NCI-H2107 (cell line): ENCODE data around the gene PLXNB3.
A peak's percentile ranks its signal among the peaks of the same experiment; 100 is the strongest.
"Not testable (repeated sequence)": the region's sequence is repeated elsewhere in the genome, so short reads cannot be mapped to it uniquely, and the experiment has no call there.

ENCODE experiments used
- DNase-seq: peaks from one replicate; lab custom pipeline; 2025; lab: John Stamatoyannopoulos, UW

The PLXNB3 gene

DNA sequence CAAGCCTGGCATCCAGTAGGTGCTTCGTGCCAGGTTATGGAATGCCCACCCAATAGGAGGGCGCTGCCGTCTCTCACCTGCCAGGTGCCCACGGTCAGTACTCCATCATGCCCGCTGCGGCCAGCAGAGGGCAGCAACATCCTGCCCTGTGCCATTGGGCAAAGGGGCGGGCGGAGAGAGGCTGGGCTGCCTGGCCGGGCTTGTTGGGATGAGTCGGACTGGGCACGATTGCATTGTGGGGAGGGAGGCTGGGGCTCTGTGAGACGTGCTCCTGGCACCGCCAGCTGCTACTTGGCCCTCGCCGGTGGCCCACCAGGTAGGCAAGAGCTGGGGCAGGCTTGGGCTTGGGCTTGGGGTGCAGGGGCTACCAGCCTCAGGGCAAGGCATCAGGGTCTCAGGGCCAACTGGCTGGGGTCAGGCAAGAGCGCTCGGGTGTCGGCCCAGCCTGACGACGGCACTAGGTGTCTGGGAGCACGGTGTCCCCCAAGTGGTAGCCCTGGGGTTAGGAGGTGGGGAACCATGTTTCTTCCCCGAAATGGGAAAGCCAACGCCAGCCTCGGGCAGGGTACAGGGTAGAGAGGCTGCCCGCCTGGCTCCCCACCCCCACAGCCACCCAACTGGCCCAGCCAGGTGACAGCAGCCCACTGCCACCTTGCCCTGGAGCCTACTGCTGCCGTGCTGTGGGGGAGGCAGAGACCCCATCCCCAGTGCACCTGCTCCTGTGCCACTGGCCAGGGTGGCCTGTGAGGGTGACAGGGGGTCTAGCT is at the start of gene PLXNB3:
TSS of gene PLXNB3 (plus strand) at position 261 of the 767 bp plus-strand sequence. CDS start 1,287 bp downstream, outside the sequence.
- DNase-seq = peak; percentile 81

DNA sequence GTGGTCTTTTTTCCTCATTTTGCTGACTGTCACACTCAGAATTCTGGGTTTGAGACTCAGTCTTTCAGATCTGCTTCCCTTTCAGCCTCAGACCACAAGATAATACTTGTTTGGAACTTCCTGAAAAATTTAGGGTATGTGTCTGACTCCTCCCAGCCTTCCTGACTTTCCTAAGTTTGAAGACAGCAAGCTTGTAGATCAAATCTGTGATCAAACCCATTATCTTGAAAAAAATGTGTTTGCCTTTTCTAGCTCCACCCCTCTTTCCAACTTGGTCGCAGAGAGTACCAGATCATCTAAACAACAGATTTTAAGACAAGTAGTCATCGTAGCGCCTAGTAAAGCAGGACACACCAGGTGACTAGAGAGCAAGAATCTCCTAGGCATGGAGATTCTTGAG is 49.8 kb upstream of the PLXNB3 start:
- DNase-seq = no peak

GRCh38 chrX:153717445-153717844 is 46.6 kb upstream of the PLXNB3 start:
- DNase-seq = no peak

- DNase-seq = no peak
These were observed 44.8 kb upstream of the PLXNB3 start for GRCh38 chrX:153719238-153719637.

GRCh38 chrX:153719701-153720100 is 44.3 kb upstream of the PLXNB3 start:
- DNase-seq = no peak

DNA sequence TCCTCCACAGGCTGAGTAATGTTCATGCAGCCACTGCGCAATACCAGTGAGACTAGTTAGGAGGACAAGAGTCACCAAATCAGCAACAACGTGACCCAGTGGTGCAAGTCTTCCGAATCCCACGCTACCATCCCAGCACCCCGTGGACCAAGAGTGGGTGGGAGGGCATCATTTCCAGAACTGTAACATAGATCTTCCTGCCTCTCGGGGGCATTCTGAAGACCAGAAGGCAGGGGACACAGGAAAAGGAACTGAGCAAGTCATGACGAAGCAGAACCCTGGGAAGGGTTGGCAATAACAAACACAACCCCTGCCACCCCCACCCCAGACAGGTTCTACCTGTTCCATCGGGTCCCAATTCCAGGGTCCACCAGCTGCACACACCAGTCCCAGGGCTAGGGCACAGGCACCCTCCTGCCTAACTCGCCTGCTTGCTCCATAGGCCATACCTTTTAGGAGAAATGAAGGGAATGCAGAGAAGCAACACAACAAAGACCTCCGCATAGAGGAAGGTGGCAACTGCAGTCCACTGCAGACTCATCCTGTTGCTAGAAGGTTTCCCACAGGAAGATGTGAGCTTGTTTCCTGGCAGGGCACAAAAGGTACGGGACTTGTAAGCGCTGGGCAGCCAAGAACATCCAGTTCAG is 41.2 kb upstream of the PLXNB3 start:
- DNase-seq = no peak

DNA sequence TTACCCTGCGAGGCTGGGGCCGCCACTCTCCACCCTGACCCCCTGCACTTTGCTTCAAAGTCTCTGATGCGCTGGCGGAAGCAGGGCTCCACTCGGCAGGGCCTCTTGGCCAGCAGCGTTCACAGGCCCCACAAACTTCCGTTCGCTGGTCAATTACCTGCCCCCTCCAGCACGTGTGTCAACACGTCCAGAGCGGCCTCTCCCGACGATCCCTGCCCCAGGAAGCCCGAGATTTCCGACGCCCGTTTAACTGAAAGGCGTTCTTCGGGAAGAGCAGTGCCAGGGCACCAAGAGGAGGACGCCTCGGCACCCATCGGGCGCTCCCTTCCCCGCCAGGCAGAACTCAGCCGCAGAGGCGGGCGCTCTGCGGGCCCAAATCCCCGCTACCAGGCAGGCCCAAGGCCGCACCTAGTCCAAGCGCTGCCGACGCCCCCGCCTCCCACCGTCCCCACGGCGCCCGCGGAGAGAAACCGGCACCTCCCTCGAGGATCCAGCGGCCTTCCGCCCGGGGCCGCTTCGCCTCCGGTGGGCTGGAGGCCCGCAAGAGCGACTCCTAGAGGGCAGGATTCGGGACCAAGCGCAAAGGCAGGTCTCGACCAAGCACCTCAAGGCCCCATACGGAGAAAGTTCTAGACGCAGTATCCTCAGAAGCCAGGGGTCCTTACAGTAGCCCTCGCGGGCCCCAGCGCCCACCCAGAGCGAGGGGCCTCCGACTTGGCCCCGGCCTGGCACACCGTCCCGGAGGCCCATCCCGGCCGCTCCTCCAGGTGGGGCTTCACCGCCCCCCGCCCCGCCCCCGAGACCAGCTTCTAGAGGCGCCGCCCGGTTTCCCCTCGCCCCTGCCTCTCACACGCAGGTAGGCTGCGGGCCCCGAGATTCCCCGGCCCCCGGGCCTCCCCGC is 40.4 kb upstream of the PLXNB3 start:
- DNase-seq = no peak

DNA sequence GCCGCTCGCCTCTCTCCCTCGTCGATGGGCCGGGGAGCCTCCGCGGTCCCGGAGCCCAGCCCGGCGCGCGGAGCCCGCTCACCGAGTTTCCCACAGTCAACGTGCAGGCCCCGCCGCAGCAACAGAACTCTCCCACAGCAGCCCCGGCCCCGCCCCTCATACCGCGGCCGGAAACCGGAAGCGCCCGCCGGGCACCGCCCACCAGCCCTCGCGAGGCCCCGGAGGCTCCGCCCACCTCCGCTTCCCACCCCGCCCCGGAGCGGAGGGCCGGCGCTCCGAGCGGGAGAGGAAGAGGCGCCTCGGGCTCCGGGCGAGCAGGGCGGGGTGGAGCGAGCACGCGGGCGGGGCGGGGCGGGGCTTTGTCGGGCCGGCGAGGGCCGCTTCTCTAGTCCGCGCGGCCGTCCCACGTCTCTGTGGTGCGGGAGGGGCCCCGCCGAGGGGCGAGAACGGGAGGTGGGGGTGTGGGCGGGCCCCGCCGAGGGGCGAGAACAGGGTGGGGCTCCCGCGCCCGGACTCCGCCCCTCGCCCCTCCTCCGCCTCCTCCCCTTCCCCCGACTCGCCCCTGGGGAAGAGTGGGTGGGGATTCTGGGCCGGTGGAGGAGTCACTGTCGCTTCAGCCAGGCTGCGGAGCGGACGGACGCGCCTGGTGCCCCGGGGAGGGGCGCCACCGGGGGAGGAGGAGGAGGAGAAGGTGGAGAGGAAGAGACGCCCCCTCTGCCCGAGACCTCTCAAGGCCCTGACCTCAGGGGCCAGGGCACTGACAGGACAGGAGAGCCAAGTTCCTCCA is 39.6 kb upstream of the PLXNB3 start, which contains the start of the genes ABCD1 and BCAP31:
TSS of gene ABCD1 (plus strand) at position 605 of the 787 bp plus-strand sequence. CDS start 411 bp downstream, outside the sequence.
TSS of gene BCAP31 (minus strand) at position 136 of the 787 bp plus-strand sequence. CDS start 1,143 bp downstream, outside the sequence.
- peak; percentile 94 for DNase-seq

GRCh38 chrX:153725039-153725831 is 38.8 kb upstream of the PLXNB3 start:
- DNase-seq = no peak

DNA sequence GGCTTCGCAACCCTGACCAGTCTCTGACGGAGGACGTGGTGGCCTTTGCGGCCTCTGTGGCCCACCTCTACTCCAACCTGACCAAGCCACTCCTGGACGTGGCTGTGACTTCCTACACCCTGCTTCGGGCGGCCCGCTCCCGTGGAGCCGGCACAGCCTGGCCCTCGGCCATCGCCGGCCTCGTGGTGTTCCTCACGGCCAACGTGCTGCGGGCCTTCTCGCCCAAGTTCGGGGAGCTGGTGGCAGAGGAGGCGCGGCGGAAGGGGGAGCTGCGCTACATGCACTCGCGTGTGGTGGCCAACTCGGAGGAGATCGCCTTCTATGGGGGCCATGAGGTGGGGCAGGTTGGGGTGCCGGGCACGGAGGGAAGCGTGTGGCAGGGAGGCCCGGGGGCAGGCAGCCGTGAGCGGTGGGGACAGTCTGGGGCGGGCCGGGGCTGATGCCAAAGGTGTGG is 38.2 kb upstream of the PLXNB3 start:
- DNase-seq = no peak

DNA sequence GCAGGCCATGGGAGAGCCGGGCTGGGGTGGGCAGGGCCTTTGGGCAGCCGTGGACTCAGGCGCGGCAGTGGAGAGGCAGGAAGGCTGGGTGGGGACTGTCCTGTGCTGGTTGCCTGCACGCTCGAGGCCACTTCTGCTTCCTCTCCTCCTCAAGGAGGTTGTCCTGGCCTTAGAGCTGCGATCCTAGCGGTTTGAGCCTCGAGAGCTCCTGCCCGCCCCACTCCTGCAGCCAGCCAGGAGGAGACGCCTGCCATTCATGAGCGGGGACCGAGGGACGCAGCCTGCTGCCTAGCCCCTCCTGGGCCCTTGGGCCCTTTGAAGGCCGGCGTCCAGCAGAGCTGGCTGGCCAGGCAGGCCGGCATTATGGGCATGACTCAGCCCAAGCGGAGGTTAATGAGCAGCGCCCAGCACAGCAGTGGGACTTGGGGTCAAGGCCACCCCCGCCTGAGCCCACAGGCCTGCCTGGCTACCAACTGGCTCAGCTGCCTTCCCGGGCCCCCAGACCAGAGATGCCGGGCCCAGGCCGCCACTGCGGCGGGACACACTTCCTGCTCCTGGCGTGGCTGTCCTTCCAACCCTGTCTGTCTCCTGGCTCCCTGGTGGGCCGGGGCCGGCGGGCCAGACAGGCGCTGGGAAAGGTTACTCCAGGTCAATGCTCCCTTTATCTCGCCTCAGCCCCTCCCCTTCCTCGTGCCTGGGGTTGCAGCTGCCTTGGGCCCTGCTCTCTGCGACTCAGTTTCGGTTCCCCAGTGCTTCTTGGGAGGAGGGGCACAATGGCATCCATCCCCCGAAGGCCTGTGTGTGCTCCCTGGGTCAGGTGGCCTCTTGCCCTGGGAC is 37.5 kb upstream of the PLXNB3 start:
- DNase-seq = no peak

- peak; percentile 52 for DNase-seq
These were observed 36.7 kb upstream of the PLXNB3 start for GRCh38 chrX:153727123-153727931.

GRCh38 chrX:153728095-153728494 is 36.0 kb upstream of the PLXNB3 start:
- DNase-seq = no peak

DNA sequence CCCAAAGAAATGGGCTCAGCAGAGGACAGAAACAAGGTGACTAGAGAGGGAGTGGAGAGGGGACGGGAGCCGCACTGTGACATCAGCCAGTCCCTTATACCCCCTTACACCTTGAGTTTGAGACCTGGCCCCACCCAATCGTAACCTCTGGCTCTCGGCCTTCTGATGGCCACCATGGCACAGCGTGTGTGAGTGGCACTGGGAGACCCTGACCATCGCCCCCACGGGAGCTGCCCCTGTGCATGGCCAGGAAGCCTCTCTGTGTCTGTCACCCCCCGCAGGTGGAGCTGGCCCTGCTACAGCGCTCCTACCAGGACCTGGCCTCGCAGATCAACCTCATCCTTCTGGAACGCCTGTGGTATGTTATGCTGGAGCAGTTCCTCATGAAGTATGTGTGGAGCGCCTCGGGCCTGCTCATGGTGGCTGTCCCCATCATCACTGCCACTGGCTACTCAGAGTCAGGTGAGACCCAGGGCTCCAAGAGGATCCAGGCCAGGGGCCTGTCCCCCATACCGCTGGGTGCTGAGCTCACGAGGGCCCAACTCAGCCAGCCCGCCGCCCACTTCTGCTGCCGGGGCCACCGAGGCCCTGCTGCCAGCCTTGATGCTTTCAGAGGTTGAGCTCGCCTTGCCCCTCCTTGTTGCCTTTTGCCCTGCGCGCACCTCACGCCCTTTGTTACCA is 35.0 kb upstream of the PLXNB3 start:
- no peak for DNase-seq

DNA sequence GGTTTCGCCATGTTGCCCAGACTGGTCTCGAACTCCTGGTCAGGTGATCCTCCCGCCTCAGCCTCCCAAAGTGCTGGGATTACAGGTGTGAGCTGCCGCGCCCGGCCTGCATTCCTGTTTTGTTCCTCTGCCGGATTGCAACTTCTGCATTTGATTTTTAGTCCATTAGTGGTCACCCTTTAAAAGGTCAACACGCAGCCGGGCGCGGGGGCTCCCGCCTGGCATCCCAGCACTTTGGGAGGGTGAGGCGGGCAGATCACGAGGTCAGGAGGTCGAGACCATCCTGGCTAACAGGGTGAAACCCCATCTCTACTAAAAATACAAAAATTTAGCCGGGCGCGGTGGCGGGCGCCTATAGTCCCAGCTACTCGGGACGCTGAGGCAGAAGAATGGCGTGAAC is 33.9 kb upstream of the PLXNB3 start:
- not testable (repeated sequence) for DNase-seq

- no peak for DNase-seq
These were observed 32.8 kb upstream of the PLXNB3 start for GRCh38 chrX:153731117-153731844.

DNA sequence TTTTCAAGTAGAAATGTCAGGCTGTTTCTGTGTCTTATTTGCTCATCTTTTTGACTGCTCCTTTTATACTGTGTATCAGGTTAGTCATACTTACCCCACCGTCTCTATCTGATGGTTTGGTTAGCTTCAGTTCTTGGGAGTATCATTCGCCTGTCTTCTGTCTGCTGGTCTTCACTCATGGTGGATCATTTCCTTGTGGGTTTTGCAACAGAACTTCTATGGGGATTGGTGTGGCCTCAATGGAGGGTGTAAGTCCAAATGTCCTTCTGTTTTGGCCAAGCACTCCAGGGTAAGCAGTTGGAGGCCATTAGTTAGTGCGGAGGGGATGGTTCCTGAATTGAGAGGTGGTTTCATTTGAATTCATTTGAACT is 32.2 kb upstream of the PLXNB3 start:
- DNase-seq = no peak
